Measurements from ENCODE around the gene CPED1.
"Not testable (repeated sequence)": the region's sequence is repeated elsewhere in the genome, so short reads cannot be mapped to it uniquely, and the experiment has no call there.

Gene CPED1

GRCh38 chr7:121252523-121253235, 264.2 kb downstream of the CPED1 start:
- DNase-seq (ENCODE audit: low spot score): not testable (repeated sequence)

- no peak for DNase-seq (ENCODE audit: low spot score)
These were observed 271.3 kb downstream of the CPED1 start for GRCh38 chr7:121259826-121260225.

GRCh38 chr7:121261207-121261884, 272.8 kb downstream of the CPED1 start:
- no peak for DNase-seq (ENCODE audit: low spot score)

DNA sequence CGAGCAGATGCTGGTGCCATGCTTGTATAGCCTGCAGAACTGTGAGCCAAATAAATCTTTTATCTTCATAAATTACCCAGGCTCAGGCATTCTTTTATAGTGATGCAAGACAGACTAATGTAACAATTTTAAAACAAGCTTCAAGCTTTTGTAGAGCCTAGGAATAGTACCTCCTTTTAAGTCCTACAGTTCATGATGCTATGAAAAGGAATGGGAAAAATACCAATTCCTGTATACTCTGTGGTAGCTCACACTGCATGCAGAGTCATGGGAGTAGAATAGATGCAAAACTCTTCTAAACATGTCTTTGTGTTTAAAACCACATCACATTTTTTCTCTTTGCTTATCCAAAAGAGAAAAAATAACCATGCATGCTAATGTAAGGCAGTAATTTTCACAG, 273.7 kb downstream of the CPED1 start:
- no peak for DNase-seq (ENCODE audit: low spot score)

DNA sequence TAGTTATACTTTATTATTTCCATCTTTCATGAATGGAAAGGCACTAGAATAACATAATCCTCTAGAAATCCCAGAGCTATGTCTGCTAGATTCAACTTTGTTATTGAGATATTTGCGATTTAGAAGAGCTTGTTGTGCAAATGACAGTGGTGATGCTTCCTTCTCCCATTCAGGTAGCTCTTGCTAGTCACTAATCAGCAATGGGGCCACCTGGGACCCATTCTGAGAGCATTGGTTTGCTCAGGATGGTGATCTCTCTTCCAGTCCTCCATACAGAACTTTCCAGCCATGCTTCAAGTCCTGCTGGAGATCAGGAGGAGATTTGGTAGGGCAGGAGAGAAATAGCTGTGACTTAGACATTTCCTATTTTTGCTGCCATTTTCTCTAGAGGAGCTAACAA, 274.5 kb downstream of the CPED1 start:
- no peak for DNase-seq (ENCODE audit: low spot score)

GRCh38 chr7:121266307-121266894, 277.9 kb downstream of the CPED1 start:
- DNase-seq (ENCODE audit: low spot score): no peak

DNA sequence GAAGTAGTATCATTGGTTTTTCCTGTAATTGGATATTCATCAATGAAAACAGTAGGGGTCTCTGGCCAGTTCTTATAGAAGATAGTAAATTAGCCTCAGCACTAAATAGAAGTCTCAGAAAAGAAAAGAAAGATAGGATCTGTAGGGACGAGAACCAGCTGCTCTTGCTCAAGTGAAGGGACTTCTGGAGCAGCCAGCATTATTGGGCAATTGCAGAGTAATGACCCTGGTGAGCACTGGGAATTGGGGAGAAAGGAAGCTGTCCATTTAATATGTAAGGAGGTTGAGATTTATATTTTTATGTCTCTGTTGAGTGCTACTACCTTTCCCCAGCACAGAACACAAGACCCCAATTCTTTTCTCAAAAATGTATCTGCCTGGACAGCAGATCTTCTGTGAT, 279.1 kb downstream of the CPED1 start:
- no peak for DNase-seq (ENCODE audit: low spot score)

DNA sequence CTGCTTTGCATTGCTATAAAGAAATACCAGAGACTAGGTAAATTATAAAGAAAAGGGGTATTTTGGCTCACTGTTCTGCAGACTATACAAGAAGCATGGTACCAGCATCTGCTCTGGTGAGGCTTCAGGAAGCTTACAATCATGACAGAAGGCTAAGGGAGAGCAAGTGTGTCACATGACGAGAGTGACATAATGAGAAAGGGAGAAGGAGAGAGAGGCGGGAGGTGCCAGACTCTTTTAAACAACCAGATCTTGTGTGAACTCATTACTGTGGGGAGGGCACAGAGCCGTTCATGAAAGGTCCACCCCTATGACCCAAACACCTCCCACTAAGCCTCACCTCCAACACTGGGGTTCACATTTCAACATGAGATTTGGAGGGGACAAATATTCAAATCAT, 281.3 kb downstream of the CPED1 start:
- no peak for DNase-seq (ENCODE audit: low spot score)

GRCh38 chr7:121271098-121271497, 282.6 kb downstream of the CPED1 start:
- DNase-seq (ENCODE audit: low spot score): no peak

- DNase-seq (ENCODE audit: low spot score): no peak
These were observed 283.4 kb downstream of the CPED1 start for GRCh38 chr7:121271916-121272315.

DNA sequence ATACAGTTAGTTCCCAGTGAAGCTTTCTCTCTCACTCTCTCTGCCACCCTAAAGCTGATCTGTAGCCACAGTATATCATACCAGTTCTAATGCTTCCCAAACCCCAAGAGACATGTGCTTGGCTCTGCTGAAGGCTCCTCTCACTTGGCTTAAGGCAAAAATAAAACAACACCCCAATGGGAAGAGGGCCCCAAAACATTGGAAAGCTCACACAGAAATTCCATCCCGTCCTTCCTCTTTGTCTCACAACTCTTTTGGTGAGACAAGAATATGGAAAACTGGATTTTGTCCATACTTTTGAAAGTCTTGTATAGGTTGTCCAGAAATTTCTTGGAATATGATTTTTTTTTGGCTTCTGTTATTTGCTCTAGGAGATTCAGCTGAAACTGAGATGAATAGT, 284.2 kb downstream of the CPED1 start:
- DNase-seq (ENCODE audit: low spot score): no peak

- no peak for DNase-seq (ENCODE audit: low spot score)
These were observed 285.1 kb downstream of the CPED1 start for GRCh38 chr7:121273467-121274167.

- no peak for DNase-seq (ENCODE audit: low spot score)
These were observed 286.0 kb downstream of the CPED1 start for GRCh38 chr7:121274467-121274866.

GRCh38 chr7:121275204-121275603, 286.7 kb downstream of the CPED1 start:
- no peak for DNase-seq (ENCODE audit: low spot score)

GRCh38 chr7:121276313-121276712, 287.8 kb downstream of the CPED1 start:
- no peak for DNase-seq (ENCODE audit: low spot score)

- DNase-seq (ENCODE audit: low spot score): no peak
These were observed 289.9 kb downstream of the CPED1 start for GRCh38 chr7:121278120-121279021.

DNA sequence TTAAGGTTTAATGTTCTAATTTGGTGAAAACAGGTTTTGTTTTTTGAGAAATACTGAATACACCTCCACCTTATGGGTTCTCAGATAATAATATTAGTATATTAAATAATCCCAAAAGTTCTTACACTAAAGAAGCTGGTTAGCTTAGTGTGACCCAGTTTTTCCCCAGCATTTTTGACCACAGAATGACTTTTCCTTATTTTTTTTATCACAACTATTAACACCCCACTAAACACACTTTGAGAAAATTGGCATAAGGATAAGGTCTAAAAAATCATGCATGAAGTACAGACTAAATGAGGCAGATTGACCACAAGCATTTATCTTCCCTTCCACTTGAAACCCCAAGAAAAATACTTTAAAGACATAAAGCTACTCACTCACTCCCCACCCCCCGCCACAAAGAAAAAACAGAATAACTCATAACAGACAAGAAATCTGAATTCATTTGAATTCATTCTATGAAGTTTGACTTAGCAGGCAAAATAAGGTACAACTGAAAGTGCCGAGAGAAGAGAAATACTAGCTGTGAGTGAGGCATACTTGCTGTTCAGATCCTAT, 290.6 kb downstream of the CPED1 start:
- no peak for DNase-seq (ENCODE audit: low spot score)

DNA sequence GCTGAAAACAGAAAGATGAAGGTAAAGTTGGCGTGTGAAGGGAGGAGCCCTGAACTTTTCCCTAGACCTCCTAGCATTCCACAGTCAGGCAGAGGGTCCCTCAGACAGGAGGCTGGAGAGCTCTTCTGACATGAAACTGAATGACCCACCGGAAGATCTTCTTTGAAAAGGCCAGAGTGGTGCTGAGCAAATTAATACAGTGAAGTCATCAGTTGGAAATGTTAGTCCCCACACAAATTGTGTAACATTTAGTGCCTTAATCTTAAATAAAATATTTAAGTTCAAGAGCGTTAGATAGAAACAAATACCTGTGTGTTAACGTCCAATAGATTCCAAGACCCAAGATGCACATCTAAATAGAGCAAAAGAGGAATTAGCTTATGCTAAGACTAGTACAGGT, 291.3 kb downstream of the CPED1 start:
- DNase-seq (ENCODE audit: low spot score): no peak

- no peak for DNase-seq (ENCODE audit: low spot score)
These were observed 292.1 kb downstream of the CPED1 start for GRCh38 chr7:121280656-121281055.

- DNase-seq (ENCODE audit: low spot score): no peak
These were observed 293.6 kb downstream of the CPED1 start for GRCh38 chr7:121282129-121282528.

DNA sequence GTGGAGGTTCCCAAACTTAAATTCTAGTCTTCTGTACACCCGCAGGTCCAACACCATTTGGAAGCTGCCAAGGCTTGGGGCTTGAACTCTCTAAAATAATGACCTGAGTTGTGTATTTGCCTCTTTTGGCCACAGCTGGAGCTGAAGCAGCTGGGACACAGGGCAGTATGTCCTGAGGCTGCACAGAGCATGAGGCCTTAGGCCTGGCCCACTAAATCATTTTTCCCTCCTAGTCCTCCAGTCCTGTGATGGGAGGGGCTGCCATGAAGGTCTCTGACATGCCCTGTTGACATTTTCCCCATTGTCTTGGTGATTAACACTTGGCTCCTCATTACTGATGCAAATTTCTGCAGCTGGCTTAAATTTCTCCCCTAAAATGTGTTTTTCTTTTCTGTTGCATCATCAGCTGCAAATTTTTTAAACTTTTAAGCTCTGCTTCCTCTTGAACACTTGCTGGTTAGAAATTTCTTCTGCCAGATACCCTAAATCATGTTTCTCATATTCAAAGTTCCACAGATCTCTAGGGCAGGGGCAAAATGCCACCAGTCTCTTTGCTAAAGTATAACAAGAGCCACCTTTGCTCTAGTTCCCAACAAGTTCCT, 296.7 kb downstream of the CPED1 start:
- DNase-seq (ENCODE audit: low spot score): no peak

Measured in left forelimb (tissue), 1 donor.